ENCODE results near the gene FLVCR2. TPM values are rescaled to one million over a fixed set of nuclear protein-coding genes. Genes with fewer than 3 reads are reported as not detected.

FLVCR2 gene
- total and polyA plus RNA-seq, 2 of the 13 experiments (the other 11 are each of a cell fraction or from before 2014, with no cell fraction given): 9.9 to 10.5 TPM

DNA sequence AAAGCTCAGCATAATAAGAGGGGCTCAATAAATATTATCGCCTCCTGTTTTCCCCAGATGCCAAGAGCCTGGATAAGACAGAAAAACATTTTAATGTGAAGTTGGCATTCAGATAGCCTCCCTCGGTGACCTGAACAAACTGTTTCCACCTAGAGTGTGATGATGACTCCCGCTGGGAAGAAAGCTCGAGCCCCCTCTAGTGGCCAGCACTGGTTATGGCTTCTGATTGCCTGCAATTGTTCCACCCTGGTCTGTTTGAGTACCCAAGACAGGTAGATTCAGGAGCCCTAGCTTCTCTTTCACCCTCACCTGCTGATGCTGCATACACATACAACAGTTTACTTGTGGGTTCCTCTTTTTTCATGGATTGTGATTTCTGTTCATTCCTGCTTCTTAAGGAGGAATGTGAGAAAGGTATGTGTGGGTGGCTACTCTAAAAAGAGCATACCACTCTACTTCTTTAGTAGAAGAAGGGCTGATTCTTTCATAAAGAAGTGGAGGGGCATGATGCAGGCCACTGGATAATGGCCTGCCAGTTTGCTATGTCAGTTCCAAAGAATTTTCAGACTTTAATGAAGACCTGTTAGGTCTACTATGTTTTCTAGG, 75.8 kb downstream of the FLVCR2 start (continued):
- 0 out of 2 replicates have a peak, but pooled peaks have one; percentile 20 for TF ChIP-seq ZFP36L1 (CRISPR knock-in tag; IDR thresholded peaks at IDR 0.05)

DNA sequence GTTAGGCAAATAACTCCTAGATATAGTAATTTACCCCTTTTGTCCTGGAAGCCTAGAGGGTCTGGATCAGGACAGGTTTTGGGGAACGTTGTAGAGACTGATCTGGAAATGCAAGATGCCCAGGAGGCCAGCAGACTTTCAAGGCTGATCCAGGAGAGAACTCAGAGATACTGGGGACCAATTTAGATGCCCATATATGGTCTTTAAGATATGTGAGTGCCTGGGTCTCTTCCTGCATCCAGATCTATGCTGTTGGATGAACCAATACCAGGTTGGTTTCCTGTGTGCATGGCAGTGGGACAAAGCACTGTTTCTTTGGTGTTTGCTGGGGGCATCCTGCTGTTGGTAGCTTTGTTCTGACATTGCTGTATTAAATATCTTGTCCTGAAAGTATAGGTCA, 76.8 kb downstream of the FLVCR2 start:
- Histone ChIP-seq H2AFZ (ENCODE audit: low read length) (no peak overlapping the region), H3K36me3 (replicated peaks in 1 of 2; ENCODE audit: control insufficient read depth in 1 of 2, insufficient read depth in 2 of 2, low read length in 2 of 2) (peaks cover 1 to 36% of the 10 kb centered on the region in 2 experiments), H3K4me1 (ENCODE audit: insufficient read depth, low read length) (peaks cover 57% of the 10 kb centered on the region), H3K79me2 (ENCODE audit: insufficient read depth, low read length) (peaks cover 28% of the 10 kb centered on the region), H3K9ac (ENCODE audit: insufficient read depth, low read depth, low read length) (no peak overlapping the region), H3K27ac (ENCODE audit: extremely low read length, insufficient read depth, low read length) (no peak overlapping the region), H3K9me3 (ENCODE audit: low read length) (no peaks in the 10 kb centered on the region), H3K4me3 (replicated peaks in 1 of 3; ENCODE audit: insufficient read depth in 1 of 3, low read depth in 2 of 3, low read length in 3 of 3) (no peak overlapping the region), H4K20me1 (ENCODE audit: insufficient read depth, low read length) (no peaks in the 10 kb centered on the region), H3K4me2 (ENCODE audit: low read depth, low read length) (no peak overlapping the region), H3K27me3 (ENCODE audit: control insufficient read depth in 1 of 2, insufficient read depth in 2 of 2, low read length in 2 of 2) (no peaks in the 10 kb centered on the region; a peak in 1 of 5 replicates)
- intact Hi-C loops (cut with micrococcal nuclease; ENCODE audit: unreplicated experiment): no loop called here
- FAIRE-seq: no peak
- ChIA-PET CTCF (ENCODE audit: low intra/inter-chr PET ratio, low total read pairs) (interaction anchor here (5.1 kb wide), 1 partner anchor 77 kb away, joined by 123 read pairs; the partner anchor contains the start of gene FLVCR2), POLR2A (interaction anchor here (7.5 kb wide), 1 partner anchor 78 kb away, joined by 127 read pairs; the partner anchor contains the start of gene FLVCR2)
- ATAC-seq: no peak
- no peak for DNase-seq (ENCODE audit: low spot score)
- 80% methylated on average over 1 of the region's 1 CpG for WGBS (ENCODE audit: low lambda C conversion rate)
- in situ Hi-C loops (cut with HindIII; ENCODE audit: extremely low pct_ligation_motif_present, low pct_unique_long_range_greater_than_20kb): no loop called here
- no TSS peak for BruUV-seq (replicated peaks)
- TF ChIP-seq, protein P1, sequence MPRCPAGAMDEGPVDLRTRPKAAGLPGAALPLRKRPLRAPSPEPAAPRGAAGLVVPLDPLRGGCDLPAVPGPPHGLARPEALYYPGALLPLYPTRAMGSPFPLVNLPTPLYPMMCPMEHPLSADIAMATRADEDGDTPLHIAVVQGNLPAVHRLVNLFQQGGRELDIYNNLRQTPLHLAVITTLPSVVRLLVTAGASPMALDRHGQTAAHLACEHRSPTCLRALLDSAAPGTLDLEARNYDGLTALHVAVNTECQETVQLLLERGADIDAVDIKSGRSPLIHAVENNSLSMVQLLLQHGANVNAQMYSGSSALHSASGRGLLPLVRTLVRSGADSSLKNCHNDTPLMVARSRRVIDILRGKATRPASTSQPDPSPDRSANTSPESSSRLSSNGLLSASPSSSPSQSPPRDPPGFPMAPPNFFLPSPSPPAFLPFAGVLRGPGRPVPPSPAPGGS (CRISPR knock-in tag; IDR thresholded peaks at IDR 0.05): no peak
- TF ChIP-seq ZNF260 (CRISPR knock-in tag; IDR thresholded peaks at IDR 0.05; ENCODE audit: borderline replicate concordance, low read depth) (no peak), ZSCAN25 (CRISPR knock-in tag; IDR thresholded peaks at IDR 0.05) (no peak), SIN3B (IDR thresholded peaks at IDR 0.05; ENCODE audit: low read length) (no peak), ZC3H13 (CRISPR knock-in tag; IDR thresholded peaks at IDR 0.05) (no peak), ZNF773 (CRISPR knock-in tag; IDR thresholded peaks at IDR 0.05; ENCODE audit: borderline replicate concordance) (no peak), JARID2 (CRISPR knock-in tag; IDR thresholded peaks at IDR 0.05; ENCODE audit: insufficient replicate concordance) (no peak), FOXA1 (IDR thresholded peaks at IDR 0.05) (no peak), FOXA1 (CRISPR knock-in tag; IDR thresholded peaks at IDR 0.05) (no peak), PRMT3 (CRISPR knock-in tag; IDR thresholded peaks at IDR 0.05; ENCODE audit: borderline replicate concordance, low read depth) (no peak)
- TF ChIP-seq, protein P2, sequence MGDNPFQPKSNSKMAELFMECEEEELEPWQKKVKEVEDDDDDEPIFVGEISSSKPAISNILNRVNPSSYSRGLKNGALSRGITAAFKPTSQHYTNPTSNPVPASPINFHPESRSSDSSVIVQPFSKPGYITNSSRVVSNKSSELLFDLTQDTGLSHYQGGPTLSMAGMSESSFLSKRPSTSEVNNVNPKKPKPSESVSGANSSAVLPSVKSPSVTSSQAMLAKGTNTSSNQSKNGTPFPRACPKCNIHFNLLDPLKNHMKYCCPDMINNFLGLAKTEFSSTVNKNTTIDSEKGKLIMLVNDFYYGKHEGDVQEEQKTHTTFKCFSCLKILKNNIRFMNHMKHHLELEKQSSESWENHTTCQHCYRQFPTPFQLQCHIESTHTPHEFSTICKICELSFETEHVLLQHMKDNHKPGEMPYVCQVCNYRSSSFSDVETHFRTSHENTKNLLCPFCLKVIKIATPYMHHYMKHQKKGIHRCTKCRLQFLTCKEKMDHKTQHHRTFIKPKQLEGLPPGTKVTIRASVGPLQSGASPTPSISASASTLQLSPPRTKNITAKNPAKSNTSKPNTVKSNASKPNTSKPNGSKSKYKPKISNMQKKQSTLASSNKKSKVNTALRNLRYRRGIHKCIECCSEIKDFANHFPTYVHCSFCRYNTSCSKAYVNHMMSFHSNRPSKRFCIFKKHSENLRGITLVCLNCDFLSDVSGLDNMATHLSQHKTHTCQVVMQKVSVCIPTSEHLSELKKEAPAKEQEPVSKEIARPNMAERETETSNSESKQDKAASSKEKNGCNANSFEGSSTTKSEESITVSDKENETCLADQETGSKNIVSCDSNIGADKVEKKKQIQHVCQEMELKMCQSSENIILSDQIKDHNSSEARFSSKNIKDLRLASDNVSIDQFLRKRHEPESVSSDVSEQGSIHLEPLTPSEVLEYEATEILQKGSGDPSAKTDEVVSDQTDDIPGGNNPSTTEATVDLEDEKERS (CRISPR knock-in tag; IDR thresholded peaks at IDR 0.05): no peak
- TF ChIP-seq, protein P3, sequence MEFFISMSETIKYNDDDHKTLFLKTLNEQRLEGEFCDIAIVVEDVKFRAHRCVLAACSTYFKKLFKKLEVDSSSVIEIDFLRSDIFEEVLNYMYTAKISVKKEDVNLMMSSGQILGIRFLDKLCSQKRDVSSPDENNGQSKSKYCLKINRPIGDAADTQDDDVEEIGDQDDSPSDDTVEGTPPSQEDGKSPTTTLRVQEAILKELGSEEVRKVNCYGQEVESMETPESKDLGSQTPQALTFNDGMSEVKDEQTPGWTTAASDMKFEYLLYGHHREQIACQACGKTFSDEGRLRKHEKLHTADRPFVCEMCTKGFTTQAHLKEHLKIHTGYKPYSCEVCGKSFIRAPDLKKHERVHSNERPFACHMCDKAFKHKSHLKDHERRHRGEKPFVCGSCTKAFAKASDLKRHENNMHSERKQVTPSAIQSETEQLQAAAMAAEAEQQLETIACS (CRISPR knock-in tag; IDR thresholded peaks at IDR 0.05): no peak
- TF ChIP-seq, protein P4, sequence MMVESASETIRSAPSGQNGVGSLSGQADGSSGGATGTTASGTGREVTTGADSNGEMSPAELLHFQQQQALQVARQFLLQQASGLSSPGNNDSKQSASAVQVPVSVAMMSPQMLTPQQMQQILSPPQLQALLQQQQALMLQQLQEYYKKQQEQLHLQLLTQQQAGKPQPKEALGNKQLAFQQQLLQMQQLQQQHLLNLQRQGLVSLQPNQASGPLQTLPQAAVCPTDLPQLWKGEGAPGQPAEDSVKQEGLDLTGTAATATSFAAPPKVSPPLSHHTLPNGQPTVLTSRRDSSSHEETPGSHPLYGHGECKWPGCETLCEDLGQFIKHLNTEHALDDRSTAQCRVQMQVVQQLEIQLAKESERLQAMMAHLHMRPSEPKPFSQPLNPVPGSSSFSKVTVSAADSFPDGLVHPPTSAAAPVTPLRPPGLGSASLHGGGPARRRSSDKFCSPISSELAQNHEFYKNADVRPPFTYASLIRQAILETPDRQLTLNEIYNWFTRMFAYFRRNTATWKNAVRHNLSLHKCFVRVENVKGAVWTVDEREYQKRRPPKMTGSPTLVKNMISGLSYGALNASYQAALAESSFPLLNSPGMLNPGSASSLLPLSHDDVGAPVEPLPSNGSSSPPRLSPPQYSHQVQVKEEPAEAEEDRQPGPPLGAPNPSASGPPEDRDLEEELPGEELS (CRISPR knock-in tag; IDR thresholded peaks at IDR 0.05): no peak

All from HepG2 (cell line).